LHCN-M2 (cell line): ENCODE measurements around the gene ASCC3. TPM values are rescaled to one million over a fixed set of nuclear protein-coding genes. Genes with fewer than 3 reads are reported as not detected.

Experiments
- DNase-seq: peaks from one replicate; pipeline ENCODE4 v3.0.0-alpha.2; 2012; ENCODE audit warnings: low read depth
- polyA plus RNA-seq: library from polyadenylated mRNA; unstranded; fragments of >200 nt; gene quantifications from one replicate; pipeline ENCODE4 v1.2.1, GENCODE V29; 2012; ENCODE audit warnings: missing spikeins
- total RNA-seq: library from RNA; depleted of rRNA; stranded (reverse); fragments of >200 nt; gene quantifications from 2 replicates; pipeline ENCODE4 v1.2.3, GENCODE V29; 2014; rRNA removed

Gene ASCC3, protein sequence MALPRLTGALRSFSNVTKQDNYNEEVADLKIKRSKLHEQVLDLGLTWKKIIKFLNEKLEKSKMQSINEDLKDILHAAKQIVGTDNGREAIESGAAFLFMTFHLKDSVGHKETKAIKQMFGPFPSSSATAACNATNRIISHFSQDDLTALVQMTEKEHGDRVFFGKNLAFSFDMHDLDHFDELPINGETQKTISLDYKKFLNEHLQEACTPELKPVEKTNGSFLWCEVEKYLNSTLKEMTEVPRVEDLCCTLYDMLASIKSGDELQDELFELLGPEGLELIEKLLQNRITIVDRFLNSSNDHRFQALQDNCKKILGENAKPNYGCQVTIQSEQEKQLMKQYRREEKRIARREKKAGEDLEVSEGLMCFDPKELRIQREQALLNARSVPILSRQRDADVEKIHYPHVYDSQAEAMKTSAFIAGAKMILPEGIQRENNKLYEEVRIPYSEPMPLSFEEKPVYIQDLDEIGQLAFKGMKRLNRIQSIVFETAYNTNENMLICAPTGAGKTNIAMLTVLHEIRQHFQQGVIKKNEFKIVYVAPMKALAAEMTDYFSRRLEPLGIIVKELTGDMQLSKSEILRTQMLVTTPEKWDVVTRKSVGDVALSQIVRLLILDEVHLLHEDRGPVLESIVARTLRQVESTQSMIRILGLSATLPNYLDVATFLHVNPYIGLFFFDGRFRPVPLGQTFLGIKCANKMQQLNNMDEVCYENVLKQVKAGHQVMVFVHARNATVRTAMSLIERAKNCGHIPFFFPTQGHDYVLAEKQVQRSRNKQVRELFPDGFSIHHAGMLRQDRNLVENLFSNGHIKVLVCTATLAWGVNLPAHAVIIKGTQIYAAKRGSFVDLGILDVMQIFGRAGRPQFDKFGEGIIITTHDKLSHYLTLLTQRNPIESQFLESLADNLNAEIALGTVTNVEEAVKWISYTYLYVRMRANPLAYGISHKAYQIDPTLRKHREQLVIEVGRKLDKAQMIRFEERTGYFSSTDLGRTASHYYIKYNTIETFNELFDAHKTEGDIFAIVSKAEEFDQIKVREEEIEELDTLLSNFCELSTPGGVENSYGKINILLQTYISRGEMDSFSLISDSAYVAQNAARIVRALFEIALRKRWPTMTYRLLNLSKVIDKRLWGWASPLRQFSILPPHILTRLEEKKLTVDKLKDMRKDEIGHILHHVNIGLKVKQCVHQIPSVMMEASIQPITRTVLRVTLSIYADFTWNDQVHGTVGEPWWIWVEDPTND (N-terminal part only)
- 87.1 and 87.4 TPM in 2 replicates for total RNA-seq
- 18.9 TPM for polyA plus RNA-seq

GRCh38 chr6:100880853-100881706 lies at the start of gene ASCC3:
Gene ASCC3 (minus strand): TSS chr6:100881329. CDS start chr6:100867997, 13,332 bp downstream.
- peak; percentile 90 for DNase-seq

GRCh38 chr6:100925749-100926148 lies 44.6 kb upstream of the ASCC3 start:
- no peak for DNase-seq

GRCh38 chr6:100924534-100925227 lies 43.6 kb upstream of the ASCC3 start:
- DNase-seq, result no peak

GRCh38 chr6:100923481-100924165 lies 42.5 kb upstream of the ASCC3 start:
- DNase-seq, result no peak

DNA sequence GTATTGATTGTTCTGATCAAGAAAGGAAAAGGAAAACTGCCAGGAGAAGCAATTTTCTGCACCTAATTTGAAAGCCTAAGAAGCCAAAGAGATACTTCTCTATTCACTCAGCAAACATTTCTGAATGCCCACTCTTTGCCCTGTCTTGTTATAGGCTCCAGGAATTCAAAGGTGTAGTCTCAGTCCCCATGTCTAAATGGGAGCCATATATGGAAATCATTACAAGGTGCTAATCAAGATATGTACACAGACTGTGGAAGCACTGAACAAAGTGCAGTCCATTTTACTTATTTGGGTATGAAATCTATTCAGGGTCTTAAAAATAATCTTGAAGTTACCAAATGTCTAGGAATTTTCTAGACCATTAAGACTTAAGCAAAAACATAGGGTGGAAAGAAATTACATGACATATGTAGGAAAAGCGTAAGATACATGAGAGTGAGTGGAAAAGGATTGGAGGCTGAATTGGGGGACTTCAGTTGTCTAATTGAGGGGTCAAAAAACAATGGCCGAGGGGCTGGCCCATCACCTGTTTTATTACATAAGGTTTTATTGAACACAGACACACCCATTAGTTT lies 39.0 kb upstream of the ASCC3 start:
- DNase-seq, result no peak

DNA sequence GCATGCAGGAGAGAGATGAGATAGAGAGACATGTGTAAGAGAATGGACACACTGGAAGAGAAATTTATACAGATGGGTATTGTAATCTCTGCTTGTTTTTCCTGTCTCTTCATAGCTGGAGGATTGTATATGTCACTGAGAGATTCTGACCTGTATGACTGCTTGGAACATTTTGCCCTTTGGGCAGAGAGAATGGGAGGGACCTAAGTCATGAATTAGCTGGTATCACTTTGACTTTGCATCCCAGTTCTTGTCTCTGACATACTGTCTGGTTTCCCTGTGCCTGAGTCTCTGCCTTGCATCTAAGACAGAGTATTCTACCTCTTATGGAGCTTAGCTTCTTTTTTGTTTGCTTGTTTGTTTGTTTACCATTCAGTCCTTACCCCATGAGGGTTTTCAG lies 37.0 kb upstream of the ASCC3 start:
- no peak for DNase-seq

DNA sequence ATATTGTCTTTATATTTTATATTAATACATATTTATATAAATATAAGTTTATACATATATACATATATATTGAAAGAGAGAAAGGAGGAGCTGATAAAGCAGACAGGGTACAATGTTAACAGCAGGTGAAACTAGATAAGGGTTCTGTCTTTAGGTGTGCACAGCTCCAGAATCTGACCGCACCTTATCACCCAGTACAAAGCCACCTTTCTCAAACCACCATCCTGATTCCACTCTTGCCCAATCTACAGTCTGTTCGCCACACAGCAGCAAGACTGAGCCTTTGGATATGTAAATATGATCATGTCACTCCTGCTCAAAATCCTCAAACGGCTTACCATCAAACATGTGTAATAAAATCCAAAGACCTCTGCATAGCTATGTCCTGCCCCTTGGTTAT lies 34.7 kb upstream of the ASCC3 start:
- no peak for DNase-seq

GRCh38 chr6:100913400-100914276 lies 32.5 kb upstream of the ASCC3 start:
- DNase-seq, result no peak

- DNase-seq, result peak; percentile 7
Measured at GRCh38 chr6:100906325-100906724, 25.2 kb upstream of the ASCC3 start.

DNA sequence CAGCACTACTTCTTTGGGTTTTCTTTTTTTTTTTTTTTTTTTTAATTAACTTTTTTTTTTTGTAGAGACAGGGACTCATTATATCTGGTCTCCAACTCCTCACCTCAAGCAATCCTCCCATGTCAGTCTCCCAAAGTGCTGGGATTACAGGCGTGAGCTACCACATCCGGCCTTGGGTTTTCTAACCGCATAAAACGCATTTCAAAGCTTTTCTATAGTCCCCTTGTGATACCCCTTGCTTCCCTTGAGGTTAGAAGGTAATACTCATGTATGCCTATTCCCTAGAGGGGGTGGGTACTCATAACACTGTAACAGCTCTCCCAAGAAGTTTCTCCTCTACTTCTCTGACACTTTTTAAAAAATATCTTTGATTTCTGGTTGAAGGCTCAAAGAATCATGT lies 23.9 kb upstream of the ASCC3 start:
- no peak for DNase-seq

DNA sequence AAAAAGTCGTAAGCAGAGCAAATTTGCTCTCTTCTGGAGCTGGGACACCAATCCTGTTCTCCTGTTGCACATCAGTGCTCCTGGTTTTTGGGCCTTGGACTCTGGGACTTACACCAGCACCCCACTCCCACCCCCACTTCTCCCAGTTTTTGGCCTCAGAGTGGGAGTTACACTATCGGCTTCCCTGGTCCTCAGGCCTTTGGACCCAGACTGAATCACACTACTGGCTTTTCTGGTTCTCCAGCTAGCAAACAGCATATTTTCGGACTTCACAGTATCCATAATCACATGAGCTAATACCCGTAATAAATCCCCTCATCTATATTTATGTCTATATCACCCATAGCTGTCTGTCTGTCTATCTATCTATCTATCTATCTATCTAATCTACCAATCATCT lies 23.2 kb upstream of the ASCC3 start:
- DNase-seq, result no peak

- DNase-seq, result no peak
Measured at GRCh38 chr6:100901582-100901981, 20.5 kb upstream of the ASCC3 start.

GRCh38 chr6:100899202-100899601 lies 18.1 kb upstream of the ASCC3 start:
- DNase-seq, result no peak

- no peak for DNase-seq
Measured at GRCh38 chr6:100897671-100898070, 16.5 kb upstream of the ASCC3 start.

- no peak for DNase-seq
Measured at GRCh38 chr6:100893743-100894142, 12.6 kb upstream of the ASCC3 start.

GRCh38 chr6:100892693-100893092 lies 11.6 kb upstream of the ASCC3 start:
- no peak for DNase-seq

- DNase-seq, result no peak
Measured at GRCh38 chr6:100892116-100892515, 11.0 kb upstream of the ASCC3 start.

GRCh38 chr6:100891079-100891478 lies 9.9 kb upstream of the ASCC3 start:
- DNase-seq, result no peak
